Activated naive CD4-positive, alpha-beta T cell treated with anti-CD3 and anti-CD28 coated beads, Interleukin-2, amount 50 U/mL, for 24 hours (primary cell): Measurements from ENCODE around the gene ABI1.

ENCODE experiments used
- H3K27ac Mint-ChIP-seq: one replicate; pipeline ENCODE4 v1.8.0; 2021; ENCODE audit warnings: mild to moderate bottlenecking, mixed read lengths
- H3K27me3 Mint-ChIP-seq: one replicate; pipeline ENCODE4 v1.8.0; 2021; ENCODE audit warnings: mixed read lengths
- H3K36me3 Mint-ChIP-seq: one replicate; pipeline ENCODE4 v1.8.0; 2021; ENCODE audit warnings: mixed read lengths
- H3K4me1 Mint-ChIP-seq: one replicate; pipeline ENCODE4 v1.8.0; 2021; ENCODE audit warnings: mixed read lengths
- H3K4me3 Mint-ChIP-seq: one replicate; pipeline ENCODE4 v1.8.0; 2021; ENCODE audit warnings: mild to moderate bottlenecking, mixed read lengths
- H3K9me3 Mint-ChIP-seq: one replicate; pipeline ENCODE4 v1.8.0; 2021; ENCODE audit warnings: mixed read lengths

The ABI1 gene

GRCh38 chr10:26770069-26770468, 90.7 kb downstream of the ABI1 start:
- H3K27ac Mint-ChIP-seq, result no peak overlapping the region
- H3K27me3 Mint-ChIP-seq, result no peaks in the 10 kb centered on the region
- peaks cover 9% of the 10 kb centered on the region for H3K36me3 Mint-ChIP-seq
- H3K4me1 Mint-ChIP-seq, result peaks cover 33% of the 10 kb centered on the region
- no peaks in the 10 kb centered on the region for H3K9me3 Mint-ChIP-seq
- no peak overlapping the region for H3K4me3 Mint-ChIP-seq

GRCh38 chr10:26765549-26765948, 95.2 kb downstream of the ABI1 start:
- Mint-ChIP-seq H3K4me1 (peaks cover 10% of the 10 kb centered on the region), H3K4me3 (no peak overlapping the region), H3K27ac (no peak overlapping the region), H3K9me3 (no peaks in the 10 kb centered on the region), H3K27me3 (no peaks in the 10 kb centered on the region), H3K36me3 (peaks cover 10% of the 10 kb centered on the region)

- Mint-ChIP-seq H3K9me3 (no peaks in the 10 kb centered on the region), H3K4me3 (no peak overlapping the region), H3K36me3 (peaks cover 5% of the 10 kb centered on the region), H3K4me1 (peaks cover 4% of the 10 kb centered on the region), H3K27me3 (no peaks in the 10 kb centered on the region), H3K27ac (peak overlapping the region; percentile 74)
Measured at GRCh38 chr10:26759008-26759407, 101.8 kb downstream of the ABI1 start.

- peaks cover 3% of the 10 kb centered on the region for H3K36me3 Mint-ChIP-seq
- H3K27ac Mint-ChIP-seq, result peak overlapping the region; percentile 2
- H3K9me3 Mint-ChIP-seq, result no peaks in the 10 kb centered on the region
- no peaks in the 10 kb centered on the region for H3K27me3 Mint-ChIP-seq
- H3K4me3 Mint-ChIP-seq, result no peak overlapping the region
- peaks cover 4% of the 10 kb centered on the region for H3K4me1 Mint-ChIP-seq
Measured at GRCh38 chr10:26755443-26755903, 105.3 kb downstream of the ABI1 start.

- peaks cover 13% of the 10 kb centered on the region for H3K36me3 Mint-ChIP-seq
- H3K9me3 Mint-ChIP-seq, result no peaks in the 10 kb centered on the region
- no peak overlapping the region for H3K4me3 Mint-ChIP-seq
- H3K27ac Mint-ChIP-seq, result peak overlapping the region; percentile 63
- no peaks in the 10 kb centered on the region for H3K4me1 Mint-ChIP-seq
- no peaks in the 10 kb centered on the region for H3K27me3 Mint-ChIP-seq
Measured at GRCh38 chr10:26746061-26746460, 114.7 kb downstream of the ABI1 start.

GRCh38 chr10:26743841-26744240, 116.9 kb downstream of the ABI1 start:
- peaks cover 23% of the 10 kb centered on the region for H3K36me3 Mint-ChIP-seq
- no peak overlapping the region for H3K4me3 Mint-ChIP-seq
- no peaks in the 10 kb centered on the region for H3K27me3 Mint-ChIP-seq
- peaks cover 8% of the 10 kb centered on the region for H3K4me1 Mint-ChIP-seq
- no peaks in the 10 kb centered on the region for H3K9me3 Mint-ChIP-seq
- peak overlapping the region; percentile 44 for H3K27ac Mint-ChIP-seq

GRCh38 chr10:26743091-26743490, 117.7 kb downstream of the ABI1 start:
- no peak overlapping the region for H3K27ac Mint-ChIP-seq

GRCh38 chr10:26741368-26741767, 119.4 kb downstream of the ABI1 start:
- no peak overlapping the region for H3K4me3 Mint-ChIP-seq
- H3K9me3 Mint-ChIP-seq, result no peaks in the 10 kb centered on the region
- peaks cover 8% of the 10 kb centered on the region for H3K4me1 Mint-ChIP-seq
- peaks cover 23% of the 10 kb centered on the region for H3K36me3 Mint-ChIP-seq
- H3K27me3 Mint-ChIP-seq, result no peaks in the 10 kb centered on the region
- no peak overlapping the region for H3K27ac Mint-ChIP-seq

More at GRCh38 chr10:26743091-26743490, 117.7 kb downstream of the ABI1 start:
- Mint-ChIP-seq H3K9me3 (no peaks in the 10 kb centered on the region), H3K4me3 (no peak overlapping the region), H3K4me1 (peaks cover 8% of the 10 kb centered on the region), H3K27me3 (no peaks in the 10 kb centered on the region), H3K36me3 (peaks cover 23% of the 10 kb centered on the region)

- peaks cover 22% of the 10 kb centered on the region for H3K36me3 Mint-ChIP-seq
- no peak overlapping the region for H3K4me3 Mint-ChIP-seq
- H3K9me3 Mint-ChIP-seq, result no peaks in the 10 kb centered on the region
- H3K27ac Mint-ChIP-seq, result peak overlapping the region; percentile 92
- H3K4me1 Mint-ChIP-seq, result peaks cover 8% of the 10 kb centered on the region
- no peaks in the 10 kb centered on the region for H3K27me3 Mint-ChIP-seq
Measured at GRCh38 chr10:26739071-26739631, 121.6 kb downstream of the ABI1 start.

- peaks cover 8% of the 10 kb centered on the region for H3K4me1 Mint-ChIP-seq
- peaks cover 18% of the 10 kb centered on the region for H3K36me3 Mint-ChIP-seq
Measured at GRCh38 chr10:26738301-26738911, 122.4 kb downstream of the ABI1 start.

GRCh38 chr10:26737730-26738129, 123.0 kb downstream of the ABI1 start:
- no peaks in the 10 kb centered on the region for H3K27me3 Mint-ChIP-seq
- no peaks in the 10 kb centered on the region for H3K9me3 Mint-ChIP-seq
- no peak overlapping the region for H3K4me3 Mint-ChIP-seq
- H3K27ac Mint-ChIP-seq, result peak overlapping the region; percentile 30
- H3K4me1 Mint-ChIP-seq, result peaks cover 8% of the 10 kb centered on the region
- H3K36me3 Mint-ChIP-seq, result peaks cover 18% of the 10 kb centered on the region

More at GRCh38 chr10:26738301-26738911, 122.4 kb downstream of the ABI1 start:
- Mint-ChIP-seq H3K4me3 (no peak overlapping the region), H3K27me3 (no peaks in the 10 kb centered on the region), H3K9me3 (no peaks in the 10 kb centered on the region), H3K27ac (peak overlapping the region; percentile 12)

- no peaks in the 10 kb centered on the region for H3K27me3 Mint-ChIP-seq
- H3K4me3 Mint-ChIP-seq, result no peak overlapping the region
- peaks cover 8% of the 10 kb centered on the region for H3K4me1 Mint-ChIP-seq
- H3K9me3 Mint-ChIP-seq, result no peaks in the 10 kb centered on the region
- H3K36me3 Mint-ChIP-seq, result peaks cover 9% of the 10 kb centered on the region
- H3K27ac Mint-ChIP-seq, result peak overlapping the region; percentile 3
Measured at GRCh38 chr10:26735435-26735834, 125.3 kb downstream of the ABI1 start.

- H3K9me3 Mint-ChIP-seq, result no peaks in the 10 kb centered on the region
- H3K4me1 Mint-ChIP-seq, result peaks cover 1% of the 10 kb centered on the region
- H3K4me3 Mint-ChIP-seq, result no peak overlapping the region
- H3K36me3 Mint-ChIP-seq, result peaks cover 6% of the 10 kb centered on the region
- no peak overlapping the region for H3K27ac Mint-ChIP-seq
- H3K27me3 Mint-ChIP-seq, result no peaks in the 10 kb centered on the region
Measured at GRCh38 chr10:26733750-26734568, 126.8 kb downstream of the ABI1 start.

GRCh38 chr10:26730552-26730951, 130.2 kb downstream of the ABI1 start:
- Mint-ChIP-seq H3K27ac (no peak overlapping the region), H3K9me3 (no peaks in the 10 kb centered on the region), H3K4me3 (no peak overlapping the region), H3K4me1 (peaks cover 4% of the 10 kb centered on the region), H3K27me3 (no peaks in the 10 kb centered on the region), H3K36me3 (peaks cover 10% of the 10 kb centered on the region)

GRCh38 chr10:26729395-26729794, 131.4 kb downstream of the ABI1 start:
- Mint-ChIP-seq H3K27me3 (no peaks in the 10 kb centered on the region), H3K4me1 (peaks cover 4% of the 10 kb centered on the region), H3K36me3 (peaks cover 9% of the 10 kb centered on the region), H3K9me3 (no peaks in the 10 kb centered on the region), H3K27ac (no peak overlapping the region), H3K4me3 (no peak overlapping the region)

- no peak overlapping the region for H3K27ac Mint-ChIP-seq
- H3K36me3 Mint-ChIP-seq, result peaks cover 9% of the 10 kb centered on the region
- no peaks in the 10 kb centered on the region for H3K9me3 Mint-ChIP-seq
- H3K4me1 Mint-ChIP-seq, result peaks cover 4% of the 10 kb centered on the region
- no peak overlapping the region for H3K4me3 Mint-ChIP-seq
- H3K27me3 Mint-ChIP-seq, result no peaks in the 10 kb centered on the region
Measured at GRCh38 chr10:26728957-26729356, 131.8 kb downstream of the ABI1 start.
